Measurements from ENCODE around the gene PAIP2. TPM values are rescaled to one million over a fixed set of nuclear protein-coding genes. Genes with fewer than 3 reads are reported as not detected.
"Not testable (repeated sequence)": the region's sequence is repeated elsewhere in the genome, so short reads cannot be mapped to it uniquely, and the experiment has no call there.

PAIP2 gene
- polyA plus RNA-seq, 4 donors: 43.6 to 65.2 (median 57.7) TPM

- DNase-seq (peak; percentile 89), FAIRE-seq (no peak)
- peak within 1 kb of the TSS; percentile 75 to 87 (median 79) for H3K27ac ChIP-seq (ENCODE audit: low read depth in 1 of 3, low read length in 2 of 3)
- no peaks in the 10 kb centered on the region for H3K27me3 ChIP-seq (ENCODE audit: control insufficient read depth in 3 of 3, insufficient read depth in 3 of 3, low read length in 3 of 3)
- no peaks in the 10 kb centered on the region for H3K9me3 ChIP-seq (ENCODE audit: control insufficient read depth in 2 of 2, insufficient read depth in 1 of 2, low read depth in 1 of 2, low read length in 1 of 2)
- peaks cover 13 to 74% (median 23%) of the 10 kb centered on the region in 3 donors for H3K4me1 ChIP-seq (ENCODE audit: control insufficient read depth in 3 of 3, insufficient read depth in 2 of 3, low read depth in 1 of 3, low read length in 2 of 3)
- H3K4me3 ChIP-seq (ENCODE audit: low read depth in 1 of 3, low read length in 3 of 3): peak within 1 kb of the TSS in 2 of 3 donors; percentile 37 to 38
- peaks cover 0 to 27% (median 0%) of the 10 kb centered on the region in 3 donors for H3K36me3 ChIP-seq (ENCODE audit: control insufficient read depth in 3 of 3, insufficient read depth in 2 of 3, low read depth in 1 of 3, low read length in 3 of 3)
- WGBS, 3 donors: 25 to 57% (median 35%) methylated on average over 10 of the region's 10 CpGs
Measured at GRCh38 chr5:139383275-139383992, 41.8 kb downstream of the PAIP2 start, which contains the start of gene SLC23A1. Gene SLC23A1, minus strand, starts transcription at chr5:139383297. Its CDS starts 44 bp downstream, at chr5:139383253.

- peaks cover 0 to 21% (median 0%) of the 10 kb centered on the region in 3 donors for H3K36me3 ChIP-seq (ENCODE audit: control insufficient read depth in 3 of 3, insufficient read depth in 2 of 3, low read depth in 1 of 3, low read length in 3 of 3)
- H3K9me3 ChIP-seq (ENCODE audit: control insufficient read depth in 2 of 2, insufficient read depth in 1 of 2, low read depth in 1 of 2, low read length in 1 of 2): no peaks in the 10 kb centered on the region
- no peaks in the 10 kb centered on the region for H3K27me3 ChIP-seq (ENCODE audit: control insufficient read depth in 3 of 3, insufficient read depth in 3 of 3, low read length in 3 of 3)
- no peak for DNase-seq
- H3K27ac ChIP-seq (ENCODE audit: low read depth in 1 of 3, low read length in 2 of 3): peak overlapping the region; percentile 27 to 87 (median 68)
- FAIRE-seq: no peak
- WGBS, 3 donors: 56 to 82% (median 78%) methylated on average over 7 of the region's 7 CpGs
- H3K4me1 ChIP-seq (ENCODE audit: control insufficient read depth in 3 of 3, insufficient read depth in 2 of 3, low read depth in 1 of 3, low read length in 2 of 3): peaks cover 13 to 70% (median 23%) of the 10 kb centered on the region in 3 donors
- H3K4me3 ChIP-seq (ENCODE audit: low read depth in 1 of 3, low read length in 3 of 3): no peak overlapping the region
Measured at GRCh38 chr5:139383993-139384590, 42.4 kb downstream of the PAIP2 start.

DNA sequence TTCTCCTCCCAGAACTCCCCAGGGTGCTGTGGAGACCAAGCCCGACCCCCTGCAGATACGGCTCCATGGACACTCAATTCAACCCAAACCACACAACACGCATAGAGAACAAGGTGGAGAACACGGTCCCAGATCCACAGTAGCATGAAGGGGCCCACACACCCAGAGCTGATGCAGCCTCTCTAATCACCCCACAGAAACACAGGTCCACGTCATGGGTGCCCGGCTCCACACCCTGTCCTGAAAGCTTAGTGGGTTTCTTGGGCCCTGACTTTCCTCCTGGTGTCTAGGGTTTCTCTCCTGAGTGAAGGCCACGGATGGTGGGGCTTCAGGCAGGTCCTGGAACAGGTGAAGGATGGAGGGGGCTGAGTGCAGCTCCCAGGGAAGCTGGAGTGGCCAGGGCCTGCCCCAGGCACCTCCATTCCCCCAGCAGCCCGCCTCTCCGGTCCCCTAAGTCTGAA is 43.0 kb downstream of the PAIP2 start:
- DNase-seq (peak in 1 of 2 donors; percentile 21), FAIRE-seq (no peak)
- Histone ChIP-seq H3K4me1 (ENCODE audit: control insufficient read depth in 3 of 3, insufficient read depth in 2 of 3, low read depth in 1 of 3, low read length in 2 of 3) (peaks cover 13 to 66% (median 20%) of the 10 kb centered on the region in 3 donors), H3K27ac (ENCODE audit: low read depth in 1 of 3, low read length in 2 of 3) (peak overlapping the region; percentile 12 to 87 (median 81)), H3K36me3 (ENCODE audit: control insufficient read depth in 3 of 3, insufficient read depth in 2 of 3, low read depth in 1 of 3, low read length in 3 of 3) (peaks cover 0 to 16% (median 0%) of the 10 kb centered on the region in 3 donors), H3K4me3 (ENCODE audit: low read depth in 1 of 3, low read length in 3 of 3) (peak overlapping the region in 1 of 3 donors; percentile 42), H3K9me3 (ENCODE audit: control insufficient read depth in 2 of 2, insufficient read depth in 1 of 2, low read depth in 1 of 2, low read length in 1 of 2) (no peaks in the 10 kb centered on the region), H3K27me3 (ENCODE audit: control insufficient read depth in 3 of 3, insufficient read depth in 3 of 3, low read length in 3 of 3) (no peaks in the 10 kb centered on the region)
- 40 to 61% (median 42%) methylated on average over 9 of the region's 9 CpGs for WGBS, 3 donors

GRCh38 chr5:139385061-139386049 is 43.7 kb downstream of the PAIP2 start:
- Histone ChIP-seq H3K4me1 (ENCODE audit: control insufficient read depth in 3 of 3, insufficient read depth in 2 of 3, low read depth in 1 of 3, low read length in 2 of 3) (peaks cover 13 to 61% (median 20%) of the 10 kb centered on the region in 3 donors), H3K4me3 (ENCODE audit: low read depth in 1 of 3, low read length in 3 of 3) (peak overlapping the region in 2 of 3 donors; percentile 20 to 42), H3K27ac (ENCODE audit: low read depth in 1 of 3, low read length in 2 of 3) (peak overlapping the region; percentile 46 to 87 (median 81)), H3K36me3 (ENCODE audit: control insufficient read depth in 3 of 3, insufficient read depth in 2 of 3, low read depth in 1 of 3, low read length in 3 of 3) (peaks cover 0 to 8% (median 0%) of the 10 kb centered on the region in 3 donors), H3K27me3 (ENCODE audit: control insufficient read depth in 3 of 3, insufficient read depth in 3 of 3, low read length in 3 of 3) (no peaks in the 10 kb centered on the region), H3K9me3 (ENCODE audit: control insufficient read depth in 2 of 2, insufficient read depth in 1 of 2, low read depth in 1 of 2, low read length in 1 of 2) (no peaks in the 10 kb centered on the region)
- no peak for FAIRE-seq
- WGBS, 3 donors: 6 to 25% (median 21%) methylated on average over 8 of the region's 8 CpGs
- DNase-seq: peak; percentile 65 to 82

GRCh38 chr5:139386050-139386438 is 44.4 kb downstream of the PAIP2 start:
- DNase-seq: no peak
- H3K4me1 ChIP-seq (ENCODE audit: control insufficient read depth in 3 of 3, insufficient read depth in 2 of 3, low read depth in 1 of 3, low read length in 2 of 3): peaks cover 13 to 58% (median 20%) of the 10 kb centered on the region in 3 donors
- H3K4me3 ChIP-seq (ENCODE audit: low read depth in 1 of 3, low read length in 3 of 3): no peak overlapping the region
- no peaks in the 10 kb centered on the region for H3K9me3 ChIP-seq (ENCODE audit: control insufficient read depth in 2 of 2, insufficient read depth in 1 of 2, low read depth in 1 of 2, low read length in 1 of 2)
- no peaks in the 10 kb centered on the region for H3K27me3 ChIP-seq (ENCODE audit: control insufficient read depth in 3 of 3, insufficient read depth in 3 of 3, low read length in 3 of 3)
- peak overlapping the region in 1 of 3 donors; percentile 22 for H3K27ac ChIP-seq (ENCODE audit: low read depth in 1 of 3, low read length in 2 of 3)
- 67 to 76% (median 70%) methylated on average over 5 of the region's 5 CpGs for WGBS, 3 donors
- FAIRE-seq: no peak
- peaks cover 0 to 5% (median 0%) of the 10 kb centered on the region in 3 donors for H3K36me3 ChIP-seq (ENCODE audit: control insufficient read depth in 3 of 3, insufficient read depth in 2 of 3, low read depth in 1 of 3, low read length in 3 of 3)

DNA sequence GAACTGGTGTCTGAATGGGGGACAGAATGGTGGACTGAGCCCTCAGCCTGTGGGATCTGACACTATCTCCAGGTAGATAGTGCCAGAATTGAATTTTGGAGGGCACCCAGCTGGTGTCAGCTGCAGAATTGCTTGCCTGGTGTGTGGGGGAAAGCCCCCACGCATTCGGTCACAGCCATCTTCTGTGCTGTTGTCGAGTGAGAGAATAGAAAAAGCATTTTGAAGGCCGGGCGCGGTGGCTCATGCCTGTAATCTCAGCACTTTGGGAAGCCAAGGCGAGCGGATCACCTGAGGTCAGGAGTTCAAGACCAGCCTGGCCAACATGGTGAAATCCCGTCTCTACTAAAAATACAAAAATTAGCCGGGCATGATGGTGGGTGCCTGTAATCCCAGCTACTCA is 45.3 kb downstream of the PAIP2 start:
- DNase-seq; H3K27me3 ChIP-seq (ENCODE audit: control insufficient read depth in 3 of 3, insufficient read depth in 3 of 3, low read length in 3 of 3); H3K9me3 ChIP-seq (ENCODE audit: control insufficient read depth in 2 of 2, insufficient read depth in 1 of 2, low read depth in 1 of 2, low read length in 1 of 2); FAIRE-seq; H3K36me3 ChIP-seq (ENCODE audit: control insufficient read depth in 3 of 3, insufficient read depth in 2 of 3, low read depth in 1 of 3, low read length in 3 of 3); H3K4me3 ChIP-seq (ENCODE audit: low read depth in 1 of 3, low read length in 3 of 3): not testable (repeated sequence)
- 94 to 97% (median 95%) methylated on average over 9 to 10 of the region's 10 CpGs for WGBS, 3 donors
- peaks cover 13 to 53% (median 18%) of the 10 kb centered on the region in 3 donors for H3K4me1 ChIP-seq (ENCODE audit: control insufficient read depth in 3 of 3, insufficient read depth in 2 of 3, low read depth in 1 of 3, low read length in 2 of 3)
- peak overlapping the region in 1 of 3 donors; percentile 7 for H3K27ac ChIP-seq (ENCODE audit: low read depth in 1 of 3, low read length in 2 of 3)

DNA sequence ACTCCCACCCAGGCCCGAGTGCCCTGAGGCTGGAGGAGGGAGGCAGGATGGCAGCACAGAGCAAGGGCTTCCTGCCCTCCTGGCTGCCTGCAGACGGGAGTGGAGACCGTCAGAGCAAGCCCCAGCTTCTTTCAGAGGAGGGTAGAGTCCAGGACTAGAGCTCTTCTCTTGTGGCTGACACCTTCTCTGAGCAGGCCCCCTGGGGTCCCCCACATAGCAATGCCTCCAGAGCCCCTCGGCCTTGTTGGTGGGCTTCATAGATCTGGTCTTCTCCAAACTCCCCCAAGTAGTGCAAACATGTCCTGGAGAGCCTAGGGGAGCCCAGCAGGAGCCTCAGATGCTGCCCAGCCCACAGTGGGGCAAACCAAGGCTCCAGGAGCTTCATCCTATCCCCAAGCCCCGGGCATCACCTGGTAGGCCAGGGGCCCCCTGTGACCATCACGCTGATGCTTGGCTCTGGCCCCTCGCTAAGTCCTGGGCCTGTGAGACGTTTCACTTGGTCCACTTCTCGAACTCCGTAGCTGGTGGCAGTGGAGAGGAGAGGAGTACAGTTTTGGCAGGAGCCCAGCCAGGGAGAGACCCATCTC is 46.0 kb downstream of the PAIP2 start:
- FAIRE-seq: no peak
- Histone ChIP-seq H3K4me1 (ENCODE audit: control insufficient read depth in 3 of 3, insufficient read depth in 2 of 3, low read depth in 1 of 3, low read length in 2 of 3) (peaks cover 10 to 49% (median 16%) of the 10 kb centered on the region in 3 donors), H3K4me3 (ENCODE audit: low read depth in 1 of 3, low read length in 3 of 3) (no peak overlapping the region), H3K36me3 (ENCODE audit: control insufficient read depth in 3 of 3, insufficient read depth in 2 of 3, low read depth in 1 of 3, low read length in 3 of 3) (peaks cover 0 to 2% (median 0%) of the 10 kb centered on the region in 3 donors), H3K9me3 (ENCODE audit: control insufficient read depth in 2 of 2, insufficient read depth in 1 of 2, low read depth in 1 of 2, low read length in 1 of 2) (no peaks in the 10 kb centered on the region), H3K27me3 (ENCODE audit: control insufficient read depth in 3 of 3, insufficient read depth in 3 of 3, low read length in 3 of 3) (peaks cover 0 to 8% (median 0%) of the 10 kb centered on the region in 3 donors), H3K27ac (ENCODE audit: low read depth in 1 of 3, low read length in 2 of 3) (peak overlapping the region in 2 of 3 donors; percentile 16 to 77)
- DNase-seq: no peak
- WGBS, 3 donors: 47 to 56% (median 51%) methylated on average over 10 of the region's 10 CpGs

All from small intestine (tissue), 7 donors.